Measurements from ENCODE around the gene PTPRN.

DNA sequence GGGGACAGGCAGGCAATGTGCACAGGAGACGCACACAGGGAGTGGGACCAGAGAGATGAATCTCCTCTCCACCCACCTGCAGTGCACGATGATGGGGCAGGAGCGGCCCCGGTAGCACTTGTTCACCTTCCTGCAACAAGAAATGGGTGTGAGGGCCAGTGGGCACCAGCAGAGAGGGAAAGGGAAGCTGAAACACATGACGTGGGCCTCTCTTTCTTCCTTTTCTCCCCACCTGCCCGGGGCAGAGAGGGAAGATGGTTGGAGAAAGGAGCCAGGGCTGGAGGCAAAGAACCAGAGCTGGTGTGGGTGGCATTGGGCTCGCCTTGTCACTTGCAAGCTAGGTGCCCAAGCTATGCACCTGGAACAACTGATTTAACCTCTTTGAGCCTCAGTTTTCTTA is 17.8 kb downstream of the PTPRN start:
- TF ChIP-seq, protein P1, sequence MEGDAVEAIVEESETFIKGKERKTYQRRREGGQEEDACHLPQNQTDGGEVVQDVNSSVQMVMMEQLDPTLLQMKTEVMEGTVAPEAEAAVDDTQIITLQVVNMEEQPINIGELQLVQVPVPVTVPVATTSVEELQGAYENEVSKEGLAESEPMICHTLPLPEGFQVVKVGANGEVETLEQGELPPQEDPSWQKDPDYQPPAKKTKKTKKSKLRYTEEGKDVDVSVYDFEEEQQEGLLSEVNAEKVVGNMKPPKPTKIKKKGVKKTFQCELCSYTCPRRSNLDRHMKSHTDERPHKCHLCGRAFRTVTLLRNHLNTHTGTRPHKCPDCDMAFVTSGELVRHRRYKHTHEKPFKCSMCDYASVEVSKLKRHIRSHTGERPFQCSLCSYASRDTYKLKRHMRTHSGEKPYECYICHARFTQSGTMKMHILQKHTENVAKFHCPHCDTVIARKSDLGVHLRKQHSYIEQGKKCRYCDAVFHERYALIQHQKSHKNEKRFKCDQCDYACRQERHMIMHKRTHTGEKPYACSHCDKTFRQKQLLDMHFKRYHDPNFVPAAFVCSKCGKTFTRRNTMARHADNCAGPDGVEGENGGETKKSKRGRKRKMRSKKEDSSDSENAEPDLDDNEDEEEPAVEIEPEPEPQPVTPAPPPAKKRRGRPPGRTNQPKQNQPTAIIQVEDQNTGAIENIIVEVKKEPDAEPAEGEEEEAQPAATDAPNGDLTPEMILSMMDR (IDR thresholded peaks at IDR 0.05 in 2 of 3, conservative IDR thresholded peaks at IDR 0.05 in 1 of 3; ENCODE audit: borderline replicate concordance in 1 of 3, insufficient read depth in 1 of 3, low read depth in 2 of 3, low read length in 2 of 3): no peak
- TF ChIP-seq POLR2AphosphoS5 (IDR thresholded peaks at IDR 0.05; ENCODE audit: low read depth, low read length) (no peak), EZH2 (IDR thresholded peaks at IDR 0.05) (no peak), ZBTB33 (IDR thresholded peaks at IDR 0.05; ENCODE audit: extremely low read depth, insufficient replicate concordance, low read length) (no peak), EZH2phosphoT487 (IDR thresholded peaks at IDR 0.05; ENCODE audit: borderline replicate concordance) (no peak), YY1 (IDR thresholded peaks at IDR 0.05; ENCODE audit: extremely low read depth, insufficient replicate concordance, low read depth, low read length) (no peak)

Data from HCT116 (cell line).